NCI-H226 (cell line): Measurements from ENCODE around the gene CRYBG2.
"Not testable (repeated sequence)": the region's sequence is repeated elsewhere in the genome, so short reads cannot be mapped to it uniquely, and the experiment has no call there.

ENCODE experiments used
- DNase-seq: peaks from one replicate; pipeline ENCODE4 v3.0.0-alpha.2; 2015

Gene CRYBG2

GRCh38 chr1:26317612-26318337 lies 36.2 kb downstream of the CRYBG2 start, which contains the start of gene CD52:
TSS of gene CD52 (plus strand) at chr1:26317958. CDS start at chr1:26318018, 60 bp downstream.
- DNase-seq = no peak

GRCh38 chr1:26317146-26317545 lies 36.8 kb downstream of the CRYBG2 start:
- DNase-seq = no peak

DNA sequence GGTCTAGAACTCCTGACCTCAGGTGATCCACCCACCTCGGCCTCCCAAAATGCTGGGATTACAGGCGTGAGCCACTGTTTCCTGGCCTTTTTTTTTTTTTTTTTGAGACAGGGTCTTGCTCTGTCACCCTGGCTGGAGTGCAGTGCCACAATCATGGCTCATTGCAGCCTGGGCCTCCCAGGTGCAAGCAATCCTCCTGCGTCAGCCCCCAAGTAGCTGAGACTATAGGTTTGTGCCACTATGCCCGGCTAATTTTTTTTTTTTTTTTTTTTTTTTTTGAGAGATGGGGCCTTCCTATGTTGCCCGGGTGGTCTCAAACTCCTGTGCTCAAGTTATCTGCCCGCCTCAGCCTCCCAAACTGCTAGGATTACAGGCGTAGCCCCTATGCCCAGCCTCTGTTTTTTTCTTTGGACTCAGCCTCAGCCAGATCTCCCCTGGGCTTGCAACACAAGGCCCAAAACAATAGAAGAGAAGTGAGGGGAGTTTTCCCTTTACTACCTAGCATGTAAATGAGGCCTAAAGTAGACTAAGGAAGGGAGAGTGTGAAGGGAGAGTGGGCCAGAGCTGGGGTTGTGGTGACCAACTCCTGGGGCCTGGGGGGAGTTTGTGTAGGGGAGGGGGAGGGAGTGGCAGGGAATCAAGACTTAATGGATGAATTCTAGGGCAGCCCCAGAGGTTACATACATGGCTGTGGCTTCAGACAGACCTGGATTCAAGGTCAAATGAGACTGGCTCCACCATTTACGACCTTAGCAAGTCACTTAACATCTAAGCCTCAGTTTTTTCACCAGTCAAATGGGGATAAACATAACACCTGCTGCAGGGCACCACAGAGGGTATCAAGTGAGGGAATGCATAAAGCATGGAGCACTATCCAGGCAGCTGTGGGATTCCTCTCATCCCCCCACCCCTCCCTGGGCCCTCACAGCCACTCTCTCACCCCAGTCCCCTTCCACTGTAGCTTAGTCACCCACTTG lies 37.8 kb downstream of the CRYBG2 start:
- DNase-seq = no peak

DNA sequence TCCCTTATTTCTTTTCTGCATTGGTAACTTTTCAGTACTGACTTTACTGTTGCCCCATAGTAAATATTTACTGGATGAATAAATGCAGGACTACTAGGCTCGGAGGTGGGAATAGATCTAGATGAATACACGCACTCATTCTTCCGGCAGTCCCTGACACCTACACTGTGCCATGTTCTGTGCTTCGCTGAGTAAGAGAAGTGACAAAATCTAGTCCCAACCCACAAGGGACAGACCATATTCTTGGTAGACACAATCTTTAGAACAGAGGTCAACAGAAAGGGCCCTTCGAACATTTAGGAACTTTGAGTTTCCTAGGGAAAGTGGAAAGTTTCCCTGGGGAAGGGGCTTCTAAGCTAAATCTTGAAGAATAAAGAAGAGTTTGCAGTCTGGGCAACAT lies 39.4 kb downstream of the CRYBG2 start:
- no peak for DNase-seq

DNA sequence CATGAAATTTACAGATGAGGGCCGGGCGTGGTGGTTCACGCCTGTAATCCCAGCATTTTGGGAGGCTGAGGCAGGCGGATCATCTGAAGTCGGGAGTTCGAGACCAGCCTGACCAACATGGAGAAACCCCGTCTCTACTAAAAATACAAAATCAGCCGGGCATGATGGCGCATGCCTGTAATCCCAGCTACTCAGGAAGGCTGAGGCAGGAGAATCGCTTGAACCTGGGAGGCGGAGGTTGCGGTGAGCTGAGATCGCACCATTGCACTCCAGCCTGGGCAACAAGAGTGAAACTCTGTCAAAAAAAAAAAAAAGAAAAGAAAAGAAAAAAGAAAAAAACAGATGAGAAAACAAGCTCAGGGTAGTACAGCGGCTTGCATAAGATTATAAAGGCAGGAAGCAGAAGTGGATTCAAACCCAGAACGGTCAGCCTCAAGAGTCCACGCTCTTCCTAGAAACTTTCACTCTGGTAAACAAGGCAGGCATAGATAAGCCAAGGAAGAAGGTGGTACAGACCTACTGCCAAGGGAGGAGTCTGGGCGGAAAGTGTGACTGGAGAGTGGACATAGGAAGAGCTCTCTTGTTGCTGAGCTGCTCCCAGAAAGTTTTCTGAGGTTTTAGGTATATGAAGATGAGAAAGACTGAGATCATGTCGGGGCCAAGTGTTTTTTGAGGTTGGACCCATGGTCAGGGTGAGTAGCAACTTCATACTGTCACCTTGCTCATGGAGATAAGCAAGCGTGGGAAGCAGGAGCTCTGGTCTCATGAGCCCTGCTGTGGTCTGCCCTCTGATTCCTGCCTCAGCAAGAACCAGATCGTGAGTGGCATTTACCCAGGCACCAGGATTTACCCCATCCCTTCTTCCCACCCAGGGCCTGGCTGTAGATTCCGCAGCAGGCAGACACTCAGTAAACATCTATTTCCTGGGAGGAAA lies 45.7 kb downstream of the CRYBG2 start:
- DNase-seq = not testable (repeated sequence)

- DNase-seq = no peak
These were observed 46.6 kb downstream of the CRYBG2 start for GRCh38 chr1:26307363-26307781.

GRCh38 chr1:26306290-26307229 lies 47.4 kb downstream of the CRYBG2 start, which contains the start of gene UBXN11:
TSS of gene UBXN11 (minus strand) at chr1:26306636. CDS start at chr1:26302883, 3,753 bp downstream.
- DNase-seq = peak; percentile 98

GRCh38 chr1:26305667-26306289 lies 48.2 kb downstream of the CRYBG2 start:
- DNase-seq = no peak

GRCh38 chr1:26302733-26303405 lies 51.1 kb downstream of the CRYBG2 start:
- peak; percentile 90 for DNase-seq

- no peak for DNase-seq
These were observed 53.2 kb downstream of the CRYBG2 start for GRCh38 chr1:26300578-26301275.

DNA sequence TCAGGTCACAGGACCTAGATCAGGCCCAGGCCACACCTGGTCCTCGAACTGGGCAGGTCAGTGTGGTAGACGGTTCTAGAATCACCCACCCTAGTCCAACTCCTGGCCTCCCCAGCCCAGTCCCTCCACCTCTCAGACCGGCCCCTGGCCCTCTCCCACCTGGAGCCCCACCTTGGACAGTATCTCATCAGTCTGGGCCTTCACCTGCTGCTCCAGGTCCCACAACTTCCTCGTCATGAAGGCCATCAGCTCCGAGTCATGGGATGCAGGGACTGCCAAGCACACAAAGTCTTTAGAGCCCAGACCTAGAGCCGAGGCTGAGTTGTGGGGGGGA lies 56.2 kb downstream of the CRYBG2 start:
- DNase-seq = no peak

DNA sequence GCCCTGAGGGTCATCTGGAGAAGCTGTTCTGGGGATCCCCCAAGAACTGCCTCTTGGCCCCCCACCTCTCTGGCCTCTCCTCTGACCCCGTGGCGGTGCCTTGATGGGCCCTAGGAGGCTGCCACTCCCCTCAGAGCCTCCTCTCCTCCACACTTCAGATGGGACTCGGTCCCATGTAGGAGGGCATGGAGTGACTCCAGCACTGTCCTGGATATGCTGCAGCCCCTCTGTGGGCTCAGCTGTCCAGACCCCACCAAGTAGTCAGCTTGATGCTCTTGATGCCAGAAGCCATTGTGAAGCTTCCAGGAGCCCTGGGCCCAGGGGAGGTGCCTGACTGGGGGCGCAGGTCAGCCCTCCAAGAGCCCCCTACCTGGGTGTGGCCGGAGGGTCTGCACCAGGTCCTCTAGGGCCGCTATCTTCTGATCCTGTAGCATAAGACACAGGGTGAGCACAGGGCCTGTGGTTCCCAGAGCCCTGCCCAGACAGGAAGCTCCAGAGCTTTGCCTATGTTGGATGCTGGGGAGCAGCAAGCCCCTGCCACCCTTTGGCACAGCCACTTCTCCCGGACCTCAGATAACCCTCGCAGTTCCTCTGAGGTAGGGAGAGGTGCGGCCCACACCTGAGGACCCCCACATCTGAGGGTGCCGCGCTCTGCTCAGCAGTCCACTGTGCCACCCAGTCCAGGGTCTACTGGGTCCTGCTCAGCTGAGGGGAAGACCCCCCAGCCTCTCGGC lies 56.7 kb downstream of the CRYBG2 start:
- no peak for DNase-seq

GRCh38 chr1:26296340-26297056 lies 57.4 kb downstream of the CRYBG2 start:
- no peak for DNase-seq

- DNase-seq = no peak
These were observed 58.5 kb downstream of the CRYBG2 start for GRCh38 chr1:26295194-26296138.

GRCh38 chr1:26293911-26294463 lies 59.9 kb downstream of the CRYBG2 start:
- no peak for DNase-seq

GRCh38 chr1:26292735-26293134 lies 61.2 kb downstream of the CRYBG2 start:
- DNase-seq = not testable (repeated sequence)

- DNase-seq = no peak
These were observed 62.0 kb downstream of the CRYBG2 start for GRCh38 chr1:26291939-26292338.
